HepG2 (cell line): ENCODE measurements around the gene CLPSL2. TPM values are rescaled to one million over a fixed set of nuclear protein-coding genes. Genes with fewer than 3 reads are reported as not detected.

Experiments used
- HNRNPL ChIP-seq: fragments of 200-400 bp; formaldehyde crosslinking; IDR thresholded peaks from 2 replicates; pipeline ENCODE4 v1.6.1; 2017; ENCODE audit warnings: mild to moderate bottlenecking, low read depth, low read length
- MLX ChIP-seq: IDR thresholded peaks from 2 replicates; pipeline ENCODE4 v1.6.1; 2016
- MTF1 ChIP-seq: sonication (generic); formaldehyde crosslinking; IDR thresholded peaks from 2 replicates; pipeline ENCODE4 v1.5.0; 2020; ENCODE audit warnings: missing genetic modification reagents
- RNF2 ChIP-seq: fragments of 450-650 bp; conservative IDR thresholded peaks from 2 replicates; pipeline ENCODE4 v1.6.1; 2016; ENCODE audit warnings: low read depth
- STAT6 ChIP-seq: sonication (generic); formaldehyde crosslinking; IDR thresholded peaks from 2 replicates; pipeline ENCODE4 v1.4.0; 2020; ENCODE audit warnings: missing genetic modification reagents, mild to moderate bottlenecking, borderline replicate concordance
- TBX2 ChIP-seq: sonication (generic); formaldehyde crosslinking; IDR thresholded peaks from 2 replicates; pipeline ENCODE4 v1.5.0; 2020; ENCODE audit warnings: missing genetic modification reagents, mild to moderate bottlenecking, borderline replicate concordance
- TRAFD1 ChIP-seq: sonication (generic); formaldehyde crosslinking; IDR thresholded peaks from 2 replicates; pipeline ENCODE4 v1.5.1; 2020; ENCODE audit warnings: missing genetic modification reagents, mild to moderate bottlenecking, borderline replicate concordance
- ZMYM2 ChIP-seq: sonication (generic); formaldehyde crosslinking; IDR thresholded peaks from 2 replicates; pipeline ENCODE4 v1.8.0; 2022; ENCODE audit warnings: mild to moderate bottlenecking, missing genetic modification reagents
- ZNF318 ChIP-seq: sonication (generic); formaldehyde crosslinking; IDR thresholded peaks from 2 replicates; pipeline ENCODE4 v1.4.0; 2020; ENCODE audit warnings: mild to moderate bottlenecking, missing genetic modification reagents
- ZNF333 ChIP-seq: sonication (generic); formaldehyde crosslinking; IDR thresholded peaks from 2 replicates; pipeline ENCODE4 v1.4.0; 2020; ENCODE audit warnings: mild to moderate bottlenecking, missing genetic modification reagents, borderline replicate concordance
- ZNF567 ChIP-seq: sonication (generic); formaldehyde crosslinking; IDR thresholded peaks from 2 replicates; pipeline ENCODE4 v1.8.1; 2023; ENCODE audit warnings: mild to moderate bottlenecking, missing genetic modification reagents, borderline replicate concordance
- ZUFSP ChIP-seq: sonication (generic); formaldehyde crosslinking; IDR thresholded peaks from 2 replicates; pipeline ENCODE4 v1.9.0; 2021; ENCODE audit warnings: missing genetic modification reagents, mild to moderate bottlenecking, borderline replicate concordance
- polyA plus RNA-seq, 8 experiments: library from polyadenylated mRNA; depleted of rRNA in 3 of 8; stranded (reverse) in 7 of 8; unstranded in 1 of 8; fragments of >200 nt; fragmentation: Illumina TruSeq in 4 of 8; extraction: Trizol in 4 of 8; gene quantifications; 2 replicates each; pipeline versions ENCODE4 v1.2.1 to v1.2.3, GENCODE V29; 2011 to 2016; ENCODE audit warnings: low read depth in 4 of 8, missing spikeins in 1 of 8, mixed read lengths in 1 of 8; ENCODE audit not compliant: insufficient read depth in 1 of 8
- total RNA-seq, 5 experiments: library from RNA; depleted of rRNA; stranded (reverse); fragments of >200 nt; fragmentation: Illumina TruSeq; extraction: Trizol; gene quantifications; 2 replicates each; pipeline ENCODE4 v1.2.3, GENCODE V29; 2016; ENCODE audit warnings: low read depth in 1 of 5

CLPSL2 gene
- total and polyA plus RNA-seq, 2 of the 13 experiments (the other 11 are each of a cell fraction or from before 2014, with no cell fraction given), result not detected

GRCh38 chr6:35727231-35727934 is 49.0 kb upstream of the CLPSL2 start (continued):
- TF ChIP-seq ZNF318 (CRISPR knock-in tag), result 0 out of 2 replicates have a peak, but pooled peaks have one; percentile 59
- TF ChIP-seq TBX2, result peak; percentile 52; the same call in 1 of the 2 replicates
- TF ChIP-seq STAT6 (CRISPR knock-in tag), result no peak
- no peak for TF ChIP-seq ZUFSP (CRISPR knock-in tag)
- TF ChIP-seq TRAFD1 (CRISPR knock-in tag), result no peak
- TF ChIP-seq ZMYM2, result no peak
- no peak; the same call in 1 of the 2 replicates for TF ChIP-seq HNRNPL
- TF ChIP-seq ZNF567 (CRISPR knock-in tag), result 0 out of 2 replicates have a peak, but pooled peaks have one; percentile 30
- TF ChIP-seq ZNF333 (CRISPR knock-in tag), result peak; percentile 93; the same call in 1 of the 2 replicates
- TF ChIP-seq MLX (CRISPR knock-in tag), result no peak
- TF ChIP-seq RNF2, result 0 out of 2 replicates have a peak, but pooled peaks have one; percentile 51
- no peak for TF ChIP-seq MTF1
